Activated T-cell treated with anti-CD3 and anti-CD28 coated beads for 48 hours (primary cell): ENCODE results near the gene SPPL3.

Experiments
- DNase-seq: peaks from one replicate; pipeline ENCODE4 v3.0.0-alpha.2; 2020; ENCODE audit warnings: low read depth

The SPPL3 gene

DNA sequence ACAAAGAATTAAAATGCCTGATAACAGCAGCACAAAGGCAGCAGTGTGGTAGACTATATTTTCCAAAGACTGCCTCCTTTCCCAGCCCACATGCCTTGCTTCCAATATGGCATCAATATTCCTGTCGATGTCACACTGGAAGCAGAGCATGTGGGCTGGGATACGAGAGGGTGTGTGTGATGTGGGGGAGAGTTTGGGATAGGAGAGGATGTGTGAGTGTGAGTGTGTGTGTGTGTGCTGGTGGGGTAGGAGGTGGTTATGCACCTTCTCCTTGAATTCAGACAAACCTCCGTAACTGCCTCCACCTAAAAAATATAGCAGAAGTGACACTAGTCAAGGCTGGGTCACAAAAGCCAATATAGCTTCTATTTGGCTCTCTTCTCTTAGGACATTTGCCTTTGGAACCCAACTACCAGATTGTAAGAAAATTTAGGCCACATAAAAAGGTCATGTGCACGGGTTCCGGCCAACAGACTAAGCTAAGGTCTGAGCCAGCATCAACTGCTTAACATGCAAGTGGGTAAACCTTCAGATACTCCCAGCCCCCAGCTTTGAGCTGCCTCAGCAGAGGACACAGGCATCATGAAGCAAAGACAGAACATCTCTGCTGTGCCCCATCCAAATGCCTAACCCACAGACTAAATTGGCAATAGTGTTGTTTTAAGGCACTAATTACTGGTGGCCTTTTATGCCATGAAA is 29.5 kb downstream of the SPPL3 start:
- no peak for DNase-seq

DNA sequence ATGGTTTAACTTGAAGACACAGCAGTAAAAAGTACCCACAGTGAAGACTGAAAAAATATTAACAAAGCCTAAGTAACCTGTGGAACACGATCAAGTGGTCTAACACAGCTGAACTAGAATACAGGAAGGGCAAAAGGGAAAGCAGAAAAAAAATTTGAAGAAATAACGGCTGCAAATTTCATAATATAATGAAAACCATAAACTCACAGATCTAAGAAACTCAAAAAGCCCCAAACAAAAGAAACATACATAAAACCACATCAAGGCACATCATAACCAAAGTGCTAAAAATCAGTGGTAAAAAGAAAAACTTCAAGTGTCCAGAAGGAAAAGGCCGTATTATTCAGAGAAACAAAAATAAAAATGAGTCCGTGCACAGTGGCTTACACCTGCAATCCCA is 30.9 kb downstream of the SPPL3 start:
- DNase-seq, result no peak

DNA sequence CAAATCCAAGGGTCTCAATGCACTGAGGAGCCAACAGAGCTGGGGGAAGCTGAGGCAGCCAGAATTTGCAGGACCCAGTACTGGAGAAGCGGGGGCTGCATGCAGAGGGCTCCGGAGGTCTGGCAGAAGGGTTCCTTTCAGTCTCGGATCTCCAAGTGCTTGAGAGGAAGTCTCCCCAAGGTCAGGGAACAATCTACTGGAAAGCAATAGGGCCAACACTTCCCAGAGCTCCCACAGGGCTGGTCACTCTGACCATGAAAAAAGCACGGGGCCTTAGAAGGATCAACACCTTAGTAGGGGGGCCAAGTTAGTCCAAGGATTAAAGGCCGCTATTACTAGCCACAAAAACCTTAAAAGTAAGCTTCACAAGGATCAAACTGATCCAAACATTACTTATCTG is 31.7 kb downstream of the SPPL3 start:
- no peak for DNase-seq

DNA sequence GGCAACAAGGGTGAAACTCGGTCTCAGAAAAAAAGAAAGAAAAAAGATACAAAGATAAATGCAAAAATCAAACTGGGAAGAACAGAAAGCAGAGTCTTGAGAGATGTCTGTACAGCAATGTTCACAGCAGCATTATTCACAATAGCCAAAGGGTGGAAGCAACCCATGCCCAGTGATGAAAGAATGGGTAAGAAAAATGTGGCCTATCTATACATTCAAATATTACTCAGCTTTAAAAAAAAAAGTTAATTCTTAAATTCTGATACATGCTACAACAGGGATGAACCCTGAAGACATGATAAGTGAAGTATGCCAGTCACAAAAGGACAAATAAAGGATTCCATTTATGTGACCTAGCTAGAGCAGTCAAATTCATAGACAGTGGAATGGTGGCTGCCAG is 33.7 kb downstream of the SPPL3 start:
- DNase-seq, result no peak

DNA sequence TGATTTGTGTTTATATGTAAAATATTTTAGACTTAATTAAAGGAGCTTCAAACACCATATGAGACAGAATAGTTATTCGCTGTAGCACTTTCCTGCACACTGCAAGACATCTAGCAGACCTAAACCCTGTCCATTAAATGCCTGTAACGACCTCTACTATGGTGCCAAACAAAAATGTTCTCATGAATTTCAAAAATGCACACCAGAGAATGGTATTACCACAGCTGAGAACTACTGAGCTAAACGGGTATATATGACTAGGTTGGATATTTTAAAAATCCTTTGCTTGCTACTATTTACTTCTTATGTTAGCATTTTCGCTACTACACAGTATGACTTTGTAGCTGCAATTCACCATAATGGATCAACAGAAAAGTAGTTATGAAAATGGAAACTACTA is 34.8 kb downstream of the SPPL3 start:
- DNase-seq, result no peak

DNA sequence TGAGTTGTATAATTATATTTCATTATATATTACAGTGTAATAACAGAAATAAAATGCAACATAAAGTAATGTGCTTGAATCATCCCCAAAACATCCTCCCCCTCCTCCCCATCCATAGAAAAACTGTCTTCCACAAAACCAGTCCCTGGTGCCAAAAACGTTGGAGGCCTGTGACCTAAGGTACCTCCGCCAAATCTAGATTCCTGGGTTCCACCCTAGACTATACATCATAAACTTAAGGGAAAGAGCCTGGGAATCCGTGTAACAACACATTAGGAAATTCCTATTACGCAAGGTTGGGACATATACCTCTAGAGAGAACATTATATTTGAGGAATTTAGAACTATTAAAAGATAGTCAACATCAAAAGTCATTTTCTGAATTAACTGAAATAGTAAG is 38.0 kb downstream of the SPPL3 start:
- no peak for DNase-seq

DNA sequence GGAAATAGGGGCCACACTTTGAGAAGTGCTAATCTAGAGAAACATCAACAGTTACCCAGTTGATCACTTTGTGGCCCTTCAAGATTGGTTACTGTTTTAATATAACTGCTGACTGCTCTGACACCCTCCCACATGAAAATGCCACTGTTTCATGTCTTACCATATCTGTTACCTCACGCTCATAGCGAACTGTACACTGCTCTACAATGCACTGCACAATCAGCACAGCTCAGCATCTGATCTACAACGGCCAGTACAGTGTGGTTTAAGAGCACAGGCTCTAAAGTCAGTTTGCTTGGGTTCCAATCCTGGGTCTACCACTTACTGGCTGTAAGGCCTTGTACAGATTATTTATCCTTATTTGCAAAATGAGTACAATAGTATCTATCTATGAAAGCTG is 39.1 kb downstream of the SPPL3 start:
- DNase-seq, result no peak

DNA sequence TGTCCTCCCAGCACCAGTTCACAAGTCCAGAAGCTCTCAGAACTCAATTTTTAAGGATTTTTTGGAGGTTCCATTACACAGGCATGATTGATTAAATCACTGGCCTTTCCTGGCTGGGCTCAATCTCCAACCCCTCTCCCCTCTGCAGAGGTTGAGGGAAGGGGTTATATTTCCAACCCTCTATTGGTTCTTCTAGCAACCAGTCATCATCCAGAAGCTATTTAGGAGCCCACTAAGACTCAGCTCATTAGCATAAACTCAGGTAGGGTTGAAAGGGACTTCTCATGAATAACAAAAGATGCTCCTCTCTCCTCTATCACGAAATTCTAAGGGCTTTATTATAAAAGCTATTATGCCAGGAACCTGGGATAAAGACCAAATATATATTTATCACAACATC is 41.5 kb downstream of the SPPL3 start:
- DNase-seq, result no peak

DNA sequence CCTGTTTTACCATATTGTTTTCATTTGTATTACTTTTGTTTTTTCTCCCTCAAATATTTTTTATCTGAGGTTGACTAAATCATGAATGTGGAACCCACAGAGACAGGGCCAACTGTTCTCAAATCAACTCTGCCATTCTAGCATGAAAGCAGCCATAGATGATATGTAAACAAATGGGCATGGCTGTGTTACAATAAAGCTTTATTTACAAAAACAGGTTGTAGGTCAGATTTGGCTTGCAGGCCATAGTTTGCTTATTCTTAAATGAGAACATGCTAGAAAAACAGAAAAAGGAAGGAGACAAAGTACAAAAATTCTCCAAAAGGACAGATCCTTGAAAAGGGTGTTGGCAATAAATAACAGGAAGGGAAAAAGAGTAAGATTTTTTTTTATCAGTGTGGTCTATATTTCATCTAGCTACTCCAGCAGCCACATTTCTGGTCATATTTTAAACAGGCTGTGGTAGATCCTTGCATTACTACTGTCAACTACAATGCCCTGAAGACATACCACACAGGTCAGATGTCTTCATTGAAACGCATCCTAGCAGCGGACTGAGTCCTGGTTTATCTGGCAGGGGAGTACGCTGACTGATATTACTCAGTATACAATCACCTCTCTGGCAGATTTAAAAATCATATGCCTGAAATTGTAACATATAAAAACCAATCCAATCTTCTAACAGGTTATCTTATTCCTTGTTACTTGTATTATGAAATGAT is 42.9 kb downstream of the SPPL3 start:
- no peak for DNase-seq

DNA sequence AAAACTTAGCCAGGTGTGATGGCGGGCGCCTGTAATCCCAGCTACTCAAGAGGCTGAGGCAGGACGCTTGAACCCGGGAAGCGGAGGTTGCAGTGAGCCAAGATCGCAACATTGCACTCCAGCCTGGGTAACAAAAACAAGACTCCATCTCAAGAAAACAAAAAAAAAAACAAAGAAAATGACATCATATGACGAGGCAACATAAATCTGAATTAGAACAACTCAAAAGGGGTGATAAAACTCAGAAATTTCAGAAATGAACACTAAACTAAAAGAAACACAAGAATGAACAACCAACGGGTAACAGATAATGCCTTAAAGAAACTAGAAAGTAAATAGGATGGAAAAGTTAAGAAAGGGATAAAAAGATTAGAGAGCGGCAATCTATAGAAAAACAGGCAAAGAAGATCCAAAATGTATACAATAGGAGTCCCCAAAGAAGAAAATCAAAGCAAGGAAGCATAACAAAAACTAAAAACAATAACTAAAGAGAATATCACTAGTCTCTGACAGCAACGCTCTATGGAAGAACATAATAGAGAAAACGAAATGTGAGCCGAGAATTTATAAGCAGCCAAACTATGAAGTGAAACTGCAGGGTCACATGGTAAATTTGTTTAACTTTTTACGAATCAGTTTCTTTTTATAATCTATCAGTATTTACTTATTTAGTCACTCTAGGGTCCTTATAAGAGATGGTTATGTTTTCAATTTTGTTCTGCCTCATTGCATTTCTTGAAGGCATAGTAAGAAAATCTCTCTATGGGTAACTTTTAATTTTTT is 45.7 kb downstream of the SPPL3 start:
- DNase-seq, result no peak

DNA sequence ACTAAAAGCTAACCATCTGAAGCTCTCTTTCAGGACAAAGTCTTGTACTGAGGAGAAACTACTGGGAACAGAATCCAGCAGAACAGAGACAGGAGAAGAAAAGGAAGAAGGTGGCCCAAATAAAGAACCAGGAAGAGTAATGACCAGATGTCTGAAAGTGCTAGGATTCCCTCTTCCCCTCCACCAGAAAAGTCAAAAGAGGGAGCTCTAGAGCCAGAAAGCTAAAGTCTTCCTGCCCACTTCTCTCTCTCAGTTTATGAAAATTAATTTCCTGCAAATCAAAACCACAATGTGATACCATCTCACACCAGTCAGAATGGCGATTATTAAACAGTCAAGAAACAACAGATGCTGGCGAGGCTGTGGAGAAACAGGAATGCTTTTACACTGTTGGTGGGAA is 47.2 kb downstream of the SPPL3 start:
- no peak for DNase-seq

DNA sequence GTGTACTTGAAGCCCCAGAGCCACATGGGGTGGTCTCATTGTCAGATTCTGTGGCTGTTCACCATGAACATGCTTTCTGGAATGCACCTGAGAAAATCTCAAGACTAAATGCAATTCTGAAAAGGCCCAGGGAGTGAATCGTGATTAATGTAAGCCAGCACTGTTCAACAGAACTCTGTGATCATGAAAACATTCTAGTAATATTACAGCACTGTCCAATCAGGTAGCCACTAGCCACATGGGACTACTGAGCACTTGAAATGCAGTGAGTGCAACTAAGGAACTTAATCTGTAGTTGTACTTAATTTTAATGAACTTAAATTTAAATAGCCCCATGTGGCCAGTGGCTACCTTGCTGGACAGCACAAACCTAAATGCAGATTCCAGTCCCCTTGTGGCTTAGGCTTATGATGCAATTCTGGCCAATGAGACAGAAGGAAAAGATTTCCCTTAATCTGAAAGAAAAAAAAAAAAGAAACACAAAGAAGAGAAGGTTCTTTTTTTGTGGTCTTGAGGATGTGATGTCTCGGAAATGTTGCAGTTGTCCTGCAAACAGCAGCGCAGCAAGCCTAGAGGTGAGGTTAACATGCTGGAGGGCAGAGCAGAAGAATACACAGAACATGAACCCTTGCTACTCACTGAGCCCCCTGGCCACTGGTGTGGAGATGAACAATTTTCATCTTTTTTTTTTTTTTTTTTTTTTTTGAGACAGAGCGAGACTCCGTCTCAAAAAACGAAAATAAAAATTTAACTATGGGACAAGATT is 48.2 kb downstream of the SPPL3 start:
- DNase-seq, result no peak

DNA sequence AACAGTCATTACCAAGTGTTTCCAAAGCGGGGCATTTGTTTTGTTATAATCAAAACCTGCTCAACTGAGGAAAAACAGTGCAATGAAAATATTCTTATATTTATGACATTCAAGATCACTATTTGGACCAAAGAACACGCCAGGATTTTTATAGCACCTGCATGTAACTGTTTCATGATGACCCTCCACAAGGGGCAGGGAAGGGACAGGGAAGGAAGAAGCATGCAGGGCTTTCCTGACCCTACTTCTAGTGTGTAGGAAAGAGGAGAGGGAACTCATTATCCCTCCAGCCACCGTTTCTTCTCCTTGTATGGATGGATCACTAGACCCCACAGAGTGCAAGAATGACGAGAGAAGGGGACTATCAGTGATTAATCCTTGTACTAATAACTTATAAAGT is 49.4 kb downstream of the SPPL3 start:
- no peak for DNase-seq

DNA sequence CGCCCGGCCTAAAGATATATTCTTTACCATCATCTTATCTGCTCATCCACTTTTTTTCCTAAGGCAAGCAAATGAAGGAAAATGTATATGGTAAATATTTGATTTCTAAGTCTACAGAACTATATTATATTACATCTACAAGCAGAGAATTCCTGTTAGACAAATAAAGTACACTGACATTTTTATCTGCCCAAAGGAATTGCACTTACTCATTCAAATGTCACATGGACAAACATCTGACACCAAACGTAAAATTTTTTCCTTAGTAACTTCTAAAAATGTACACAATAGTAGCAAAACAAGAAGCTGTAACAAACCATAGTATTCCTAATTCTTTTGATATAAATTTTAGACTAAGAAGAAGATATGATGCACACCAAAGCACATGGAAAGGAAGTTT is 51.0 kb downstream of the SPPL3 start:
- DNase-seq, result no peak

DNA sequence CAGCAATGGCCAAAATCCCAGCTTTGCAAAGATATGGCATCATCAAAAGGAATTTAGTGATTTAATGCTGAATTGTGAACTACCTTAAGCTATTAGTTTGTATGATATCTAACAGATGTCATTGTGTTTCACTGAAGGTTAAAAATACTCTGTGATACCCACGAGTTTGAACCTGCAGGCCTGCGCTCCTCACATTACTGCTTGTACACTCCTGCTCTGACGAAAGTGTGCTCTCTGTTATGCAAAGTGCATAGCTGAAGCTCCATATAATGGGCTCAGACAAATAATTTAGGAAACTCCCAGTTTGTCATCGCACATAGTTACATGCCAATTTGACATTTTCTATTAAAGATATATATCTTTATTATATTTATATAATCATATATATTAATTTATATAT is 52.2 kb downstream of the SPPL3 start:
- DNase-seq, result no peak

DNA sequence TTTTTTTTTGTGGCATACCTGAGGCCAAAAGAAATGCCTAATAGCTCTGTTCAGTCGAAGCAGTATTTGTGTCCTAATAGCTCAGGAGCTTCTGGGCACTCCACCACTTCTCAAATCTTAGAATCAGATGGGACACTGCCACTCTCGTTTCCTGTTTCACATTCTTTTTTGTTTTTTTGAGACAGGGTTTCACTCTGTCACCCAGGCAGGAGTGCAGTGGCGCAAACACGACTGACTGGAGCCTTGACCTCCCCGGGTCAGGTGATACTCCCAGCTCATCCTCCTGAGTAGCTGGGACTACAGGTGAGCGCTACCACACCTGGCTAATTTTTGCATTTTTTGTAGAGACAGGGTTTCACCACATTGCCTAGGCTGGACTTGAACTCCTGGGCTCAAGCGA is 52.7 kb downstream of the SPPL3 start:
- no peak for DNase-seq

DNA sequence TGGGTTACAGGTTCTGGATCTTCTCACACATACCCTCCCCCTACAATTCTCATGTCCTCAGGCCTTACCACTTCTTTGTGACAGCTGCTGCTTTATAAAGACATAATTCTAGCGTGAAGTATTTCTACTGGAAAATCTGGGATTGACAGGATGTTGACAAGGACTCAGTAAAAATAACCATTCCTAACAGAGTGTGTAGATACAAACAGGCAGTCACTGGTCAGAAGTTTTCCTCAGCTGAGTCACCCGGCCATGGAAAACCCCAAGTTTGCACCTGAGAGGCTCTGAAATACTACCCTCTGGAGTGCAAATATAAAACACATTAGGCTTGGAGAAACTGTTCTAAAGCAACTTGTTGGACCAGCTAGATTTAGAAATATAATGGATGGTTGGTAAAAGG is 54.4 kb downstream of the SPPL3 start:
- no peak for DNase-seq

DNA sequence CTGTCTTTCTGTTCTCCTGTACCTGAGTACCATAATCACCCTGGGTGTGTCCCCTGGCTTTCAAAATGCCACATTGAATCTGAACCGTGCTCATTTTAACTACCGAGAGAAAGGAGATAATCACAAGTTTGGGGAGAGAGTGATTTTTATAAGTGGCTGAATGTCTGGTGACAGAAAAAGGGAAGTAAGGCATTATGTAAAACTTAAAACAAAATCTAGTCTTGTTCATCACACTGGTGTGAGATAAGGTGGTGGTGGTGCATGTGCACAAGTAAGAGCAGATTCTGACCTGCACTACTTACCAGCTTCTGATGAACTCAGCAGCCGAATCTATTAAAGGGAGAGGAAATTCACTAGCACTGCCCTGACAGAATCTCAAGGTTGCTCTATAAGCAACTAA is 56.3 kb downstream of the SPPL3 start:
- no peak for DNase-seq

DNA sequence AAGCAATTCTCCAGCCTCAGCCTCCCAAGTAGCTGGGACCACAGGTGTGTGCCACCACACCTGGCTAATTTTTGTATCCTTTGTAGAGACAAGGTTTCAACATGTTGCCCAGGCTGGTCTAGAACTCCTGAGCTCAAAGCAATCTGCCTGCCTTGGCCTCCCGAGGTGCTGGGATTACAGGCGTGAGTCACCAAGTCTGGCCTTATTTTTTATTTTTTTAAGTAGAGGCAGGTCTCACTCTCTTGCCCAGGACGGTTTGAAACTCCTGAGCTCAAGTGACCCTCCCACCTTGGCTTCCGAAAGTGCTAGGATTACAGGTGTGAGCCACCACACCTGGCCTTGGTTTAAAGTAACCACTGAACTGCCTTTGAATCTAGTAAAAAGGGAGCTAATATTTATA is 56.8 kb downstream of the SPPL3 start:
- DNase-seq, result no peak

DNA sequence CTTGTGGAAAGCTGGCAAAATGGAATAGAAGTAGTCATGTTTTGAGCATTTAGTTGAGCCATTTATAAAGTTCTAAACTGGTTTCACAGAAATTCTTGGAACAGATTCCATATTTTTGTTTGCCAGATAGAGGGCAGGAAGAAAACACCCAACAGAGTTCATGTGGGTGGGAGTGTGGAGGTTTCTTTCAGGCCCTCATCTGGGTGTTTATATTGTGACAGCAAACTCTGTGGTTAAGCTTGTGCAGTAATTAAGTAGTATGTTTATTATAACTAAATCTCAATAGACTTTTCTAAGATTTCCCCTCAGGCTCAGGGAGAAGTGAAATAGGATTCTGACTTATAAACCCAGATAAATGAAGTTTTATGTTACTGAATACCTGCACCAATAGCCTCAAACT is 57.4 kb downstream of the SPPL3 start:
- no peak for DNase-seq

DNA sequence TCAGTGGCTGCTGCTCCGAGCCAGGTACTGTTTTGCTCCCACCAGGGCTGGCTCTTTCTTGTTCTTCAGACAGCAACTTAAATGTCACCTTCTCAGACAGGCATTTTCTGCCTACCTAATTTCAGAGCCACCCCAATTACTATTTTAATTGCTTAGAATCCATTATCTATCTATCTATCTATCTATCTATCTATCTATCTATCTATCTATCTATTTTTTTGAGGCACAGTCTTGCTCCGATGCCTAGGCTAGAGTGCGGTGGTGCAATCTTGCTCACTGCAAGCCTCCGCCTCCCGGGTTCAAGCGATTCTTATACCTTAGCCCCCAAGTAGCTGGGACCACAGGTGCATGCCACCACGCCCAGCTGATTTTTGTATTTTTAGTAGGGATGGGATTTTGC is 58.5 kb downstream of the SPPL3 start:
- DNase-seq, result no peak

DNA sequence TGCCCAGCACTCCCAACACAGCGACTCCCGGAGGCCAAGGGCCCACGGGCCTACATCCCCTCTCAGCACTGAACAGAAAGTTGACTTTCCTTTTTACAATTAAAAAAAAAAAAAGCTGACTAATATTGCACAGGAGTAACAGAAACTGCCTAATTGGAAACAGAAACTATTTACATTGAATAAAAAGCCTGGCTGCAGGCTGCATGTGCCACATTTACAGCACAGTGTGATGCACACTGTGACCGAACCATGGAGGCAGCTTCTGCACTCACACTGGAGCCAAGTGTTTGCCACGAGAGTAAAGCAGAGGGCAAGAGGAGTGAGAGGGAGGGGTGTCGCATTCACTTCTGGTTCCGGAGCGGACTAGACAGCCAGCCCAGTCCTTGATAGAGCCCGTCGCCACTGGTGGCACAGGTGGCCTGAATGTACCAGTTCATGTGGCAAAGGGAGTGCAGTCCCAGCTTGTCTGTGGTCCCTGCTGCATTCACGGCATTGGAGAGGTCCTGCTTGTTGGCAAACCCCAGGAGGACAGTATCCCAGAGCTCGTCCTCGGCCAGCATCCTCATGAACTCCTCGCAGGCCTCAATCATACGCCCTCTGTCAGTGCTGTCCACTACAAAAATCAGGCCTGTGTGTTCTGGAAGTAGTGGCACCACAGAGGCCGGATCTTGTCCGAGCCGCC is 59.2 kb downstream of the SPPL3 start:
- DNase-seq, result no peak
